ENCODE measurements around the gene LIPE.

Gene LIPE

GRCh38 chr19:42363614-42364346, 63.4 kb downstream of the LIPE start:
- no peak for DNase-seq (ENCODE audit: low read depth)
- TF ChIP-seq, protein P1, sequence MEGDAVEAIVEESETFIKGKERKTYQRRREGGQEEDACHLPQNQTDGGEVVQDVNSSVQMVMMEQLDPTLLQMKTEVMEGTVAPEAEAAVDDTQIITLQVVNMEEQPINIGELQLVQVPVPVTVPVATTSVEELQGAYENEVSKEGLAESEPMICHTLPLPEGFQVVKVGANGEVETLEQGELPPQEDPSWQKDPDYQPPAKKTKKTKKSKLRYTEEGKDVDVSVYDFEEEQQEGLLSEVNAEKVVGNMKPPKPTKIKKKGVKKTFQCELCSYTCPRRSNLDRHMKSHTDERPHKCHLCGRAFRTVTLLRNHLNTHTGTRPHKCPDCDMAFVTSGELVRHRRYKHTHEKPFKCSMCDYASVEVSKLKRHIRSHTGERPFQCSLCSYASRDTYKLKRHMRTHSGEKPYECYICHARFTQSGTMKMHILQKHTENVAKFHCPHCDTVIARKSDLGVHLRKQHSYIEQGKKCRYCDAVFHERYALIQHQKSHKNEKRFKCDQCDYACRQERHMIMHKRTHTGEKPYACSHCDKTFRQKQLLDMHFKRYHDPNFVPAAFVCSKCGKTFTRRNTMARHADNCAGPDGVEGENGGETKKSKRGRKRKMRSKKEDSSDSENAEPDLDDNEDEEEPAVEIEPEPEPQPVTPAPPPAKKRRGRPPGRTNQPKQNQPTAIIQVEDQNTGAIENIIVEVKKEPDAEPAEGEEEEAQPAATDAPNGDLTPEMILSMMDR (conservative IDR thresholded peaks at IDR 0.05; ENCODE audit: low read length) = no peak
- no peak overlapping the region for H3K4me3 ChIP-seq (ENCODE audit: low read length)

DNA sequence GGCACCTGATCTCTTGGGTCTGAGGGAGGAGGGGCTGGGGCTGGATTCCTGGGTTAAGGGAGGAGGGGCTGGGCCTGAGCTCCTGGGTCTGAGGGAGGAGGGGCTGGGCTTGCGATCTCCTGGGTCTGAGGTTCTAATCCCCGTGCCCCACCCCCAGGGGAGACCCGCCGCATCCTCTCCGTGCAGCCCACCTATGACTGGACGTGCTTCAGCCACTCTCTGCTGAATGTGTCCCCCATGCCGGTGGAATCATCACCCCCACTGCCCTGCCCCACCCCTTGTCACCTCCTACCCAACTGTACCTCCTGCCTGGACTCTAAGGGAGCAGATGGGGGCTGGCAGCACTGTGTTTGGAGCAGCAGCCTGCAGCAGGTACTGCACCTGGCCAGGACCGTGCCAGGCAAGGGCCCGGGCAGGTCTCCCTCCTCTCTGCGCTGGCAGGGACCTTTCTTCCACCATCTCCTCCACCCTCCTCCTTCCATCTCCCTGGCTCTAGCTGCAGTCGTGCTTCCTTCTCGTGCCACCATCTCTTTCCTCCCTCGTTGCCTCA, 64.2 kb downstream of the LIPE start:
- no peak overlapping the region for H3K4me3 ChIP-seq (ENCODE audit: low read length)
- DNase-seq (ENCODE audit: low read depth) = no peak
- TF ChIP-seq, protein P1 (conservative IDR thresholded peaks at IDR 0.05; ENCODE audit: low read length) = no peak

DNA sequence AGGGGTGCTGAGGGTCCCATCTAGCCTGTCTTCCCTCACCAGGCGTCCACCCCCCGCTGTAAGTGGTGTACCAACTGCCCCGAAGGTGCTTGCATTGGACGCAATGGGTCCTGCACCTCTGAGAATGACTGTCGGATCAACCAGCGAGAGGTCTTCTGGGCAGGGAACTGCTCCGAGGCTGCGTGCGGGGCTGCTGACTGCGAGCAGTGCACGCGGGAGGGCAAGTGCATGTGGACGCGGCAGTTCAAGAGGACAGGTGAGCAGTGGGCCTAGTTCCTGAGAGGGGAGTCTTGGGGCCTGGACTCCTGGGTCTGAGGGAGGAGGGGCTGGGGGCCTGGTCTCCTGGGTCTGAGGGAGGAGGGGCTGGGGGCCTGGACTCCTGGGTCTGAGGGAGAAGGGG, 64.8 kb downstream of the LIPE start:
- no peak for DNase-seq (ENCODE audit: low read depth)
- TF ChIP-seq, protein P1 (conservative IDR thresholded peaks at IDR 0.05; ENCODE audit: low read length) = no peak
- no peak overlapping the region for H3K4me3 ChIP-seq (ENCODE audit: low read length)

DNA sequence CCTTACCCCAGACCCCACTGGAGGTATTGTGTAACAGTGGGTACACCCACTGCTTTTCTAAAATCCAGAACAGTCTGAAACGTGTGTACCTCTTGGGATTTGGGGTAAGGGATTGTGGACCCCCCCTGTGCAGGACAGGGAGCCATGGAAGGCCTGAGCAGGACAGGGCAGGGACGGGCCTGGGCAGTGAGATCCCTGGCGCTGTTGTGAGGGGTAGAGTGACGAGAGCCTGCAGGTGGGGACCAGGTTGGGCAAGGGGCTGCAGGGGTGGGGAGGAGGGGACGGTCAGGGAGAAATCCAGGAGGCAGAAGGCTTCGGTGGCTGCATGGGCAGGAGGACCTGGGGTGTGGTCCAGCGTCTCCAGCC, 65.7 kb downstream of the LIPE start:
- DNase-seq (ENCODE audit: low read depth) = no peak
- no peak overlapping the region for H3K4me3 ChIP-seq (ENCODE audit: low read length)
- TF ChIP-seq, protein P1 (conservative IDR thresholded peaks at IDR 0.05; ENCODE audit: low read length) = no peak

DNA sequence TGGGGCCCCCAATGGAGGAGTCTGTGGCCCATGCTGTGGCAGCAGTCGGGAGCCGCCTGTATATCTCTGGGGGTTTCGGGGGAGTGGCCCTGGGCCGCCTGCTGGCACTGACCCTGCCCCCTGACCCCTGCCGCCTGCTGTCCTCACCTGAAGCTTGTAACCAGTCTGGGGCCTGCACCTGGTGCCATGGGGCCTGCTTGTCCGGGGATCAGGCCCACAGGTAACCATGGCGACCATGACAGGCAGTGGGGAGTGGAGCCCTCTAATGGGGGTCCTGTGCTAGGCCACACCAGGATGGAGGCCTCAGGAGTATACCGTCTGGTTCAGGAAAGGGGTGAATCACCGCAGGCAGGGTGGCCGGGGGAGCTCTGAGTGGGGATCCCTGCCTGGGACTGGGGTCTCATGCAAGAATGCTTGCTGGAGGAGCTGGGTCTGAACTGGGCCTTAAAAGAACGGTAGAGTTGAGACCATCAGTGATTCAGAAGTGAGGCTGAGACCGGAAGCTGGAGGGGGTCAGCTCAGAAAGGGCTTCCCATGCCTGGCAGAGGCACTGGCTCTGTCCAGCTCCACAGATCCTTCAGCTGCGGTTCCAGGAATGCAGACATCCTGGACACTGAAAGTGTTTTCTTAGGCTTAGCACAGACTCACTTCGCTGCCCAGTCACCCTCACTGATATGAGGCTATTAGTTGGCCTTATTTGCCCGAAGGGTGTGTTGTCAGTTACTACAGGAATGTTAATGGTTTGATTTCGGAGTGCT, 66.2 kb downstream of the LIPE start:
- H3K4me3 ChIP-seq (ENCODE audit: low read length) = no peak overlapping the region
- DNase-seq (ENCODE audit: low read depth) = no peak
- TF ChIP-seq, protein P1 (conservative IDR thresholded peaks at IDR 0.05; ENCODE audit: low read length) = no peak

DNA sequence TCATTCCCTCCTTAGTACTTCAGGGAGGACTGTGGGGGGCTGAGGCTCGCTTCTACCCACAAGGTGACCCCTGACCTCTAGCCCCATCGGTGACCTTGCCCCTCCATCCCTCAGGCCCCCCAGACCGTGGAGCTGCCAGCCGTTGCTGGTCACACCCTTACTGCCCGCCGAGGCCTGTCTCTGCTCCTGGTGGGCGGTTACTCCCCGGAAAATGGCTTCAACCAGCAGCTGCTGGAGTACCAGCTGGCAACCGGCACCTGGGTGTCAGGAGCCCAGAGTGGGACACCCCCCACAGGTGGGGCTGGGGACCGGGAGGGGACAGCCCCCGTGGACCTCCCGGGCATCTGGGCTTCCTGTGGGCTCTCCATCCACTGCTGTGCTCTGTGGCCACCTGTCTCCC, 69.9 kb downstream of the LIPE start:
- no peak overlapping the region for H3K4me3 ChIP-seq (ENCODE audit: low read length)
- no peak for DNase-seq (ENCODE audit: low read depth)
- TF ChIP-seq, protein P1 (conservative IDR thresholded peaks at IDR 0.05; ENCODE audit: low read length) = no peak
